Measurements from ENCODE around the gene FBXL15. TPM values are rescaled to one million over a fixed set of nuclear protein-coding genes. Genes with fewer than 3 reads are reported as not detected.

The FBXL15 gene
- total and polyA plus RNA-seq, 2 of the 13 experiments (the other 11 are each of a cell fraction or from before 2014, with no cell fraction given), result 4.3 to 8.3 TPM

DNA sequence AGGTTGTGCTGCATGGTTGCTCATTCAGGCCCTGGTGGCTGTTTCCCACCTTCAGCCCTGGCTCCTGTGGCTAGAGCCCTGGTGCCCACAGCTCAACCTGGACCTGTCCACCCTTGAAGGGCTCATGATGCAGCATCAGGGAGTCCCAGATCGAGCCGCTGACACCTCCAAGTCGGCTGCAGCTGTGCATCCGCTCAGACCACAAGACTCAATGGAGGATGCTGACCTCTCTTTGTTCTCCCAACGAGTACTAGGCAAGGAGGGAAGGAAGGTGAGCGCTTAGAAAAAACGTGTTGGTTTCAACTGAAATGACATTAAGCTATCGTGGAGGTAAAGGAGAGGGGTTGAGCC lies 40.2 kb downstream of the FBXL15 start (continued):
- TF ChIP-seq ZNF761 (CRISPR knock-in tag; conservative IDR thresholded peaks at IDR 0.05) (0 out of 2 replicates have a peak, but pooled peaks have one; percentile 17), ZMYM4 (CRISPR knock-in tag; IDR thresholded peaks at IDR 0.05) (no peak), PHF21A (CRISPR knock-in tag; IDR thresholded peaks at IDR 0.05) (0 out of 2 replicates have a peak, but pooled peaks have one; percentile 17), SOX5 (CRISPR knock-in tag; IDR thresholded peaks at IDR 0.05; ENCODE audit: borderline replicate concordance) (no peak), NBN (conservative IDR thresholded peaks at IDR 0.05) (no peak), SMAD1 (CRISPR knock-in tag; IDR thresholded peaks at IDR 0.05; ENCODE audit: borderline replicate concordance, low read depth) (no peak), ZBTB1 (CRISPR knock-in tag; IDR thresholded peaks at IDR 0.05; ENCODE audit: borderline replicate concordance) (no peak), KDM5A (IDR thresholded peaks at IDR 0.05; ENCODE audit: borderline replicate concordance, low read length) (no peak), STAG1 (CRISPR knock-in tag; IDR thresholded peaks at IDR 0.05) (no peak), ELF3 (CRISPR knock-in tag; IDR thresholded peaks at IDR 0.05) (no peak), ARHGAP35 (CRISPR knock-in tag; IDR thresholded peaks at IDR 0.05; ENCODE audit: borderline replicate concordance) (no peak), ZFX (CRISPR knock-in tag; IDR thresholded peaks at IDR 0.05; ENCODE audit: low read depth) (peak; percentile 15), TRIM24 (CRISPR knock-in tag; IDR thresholded peaks at IDR 0.05) (no peak), HDAC1 (CRISPR knock-in tag; IDR thresholded peaks at IDR 0.05) (no peak), NFIB (CRISPR knock-in tag; IDR thresholded peaks at IDR 0.05; ENCODE audit: borderline replicate concordance) (no peak), ZNF891 (CRISPR knock-in tag; IDR thresholded peaks at IDR 0.05) (no peak), SATB2 (CRISPR knock-in tag; IDR thresholded peaks at IDR 0.05) (no peak), ZNF251 (CRISPR knock-in tag; IDR thresholded peaks at IDR 0.05) (no peak), HDAC2 (CRISPR knock-in tag; IDR thresholded peaks at IDR 0.05) (no peak), RNF2 (conservative IDR thresholded peaks at IDR 0.05; ENCODE audit: low read depth) (no peak)
- TF ChIP-seq, protein P1, sequence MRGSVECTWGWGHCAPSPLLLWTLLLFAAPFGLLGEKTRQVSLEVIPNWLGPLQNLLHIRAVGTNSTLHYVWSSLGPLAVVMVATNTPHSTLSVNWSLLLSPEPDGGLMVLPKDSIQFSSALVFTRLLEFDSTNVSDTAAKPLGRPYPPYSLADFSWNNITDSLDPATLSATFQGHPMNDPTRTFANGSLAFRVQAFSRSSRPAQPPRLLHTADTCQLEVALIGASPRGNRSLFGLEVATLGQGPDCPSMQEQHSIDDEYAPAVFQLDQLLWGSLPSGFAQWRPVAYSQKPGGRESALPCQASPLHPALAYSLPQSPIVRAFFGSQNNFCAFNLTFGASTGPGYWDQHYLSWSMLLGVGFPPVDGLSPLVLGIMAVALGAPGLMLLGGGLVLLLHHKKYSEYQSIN (CRISPR knock-in tag; IDR thresholded peaks at IDR 0.05; ENCODE audit: borderline replicate concordance), result no peak
- TF ChIP-seq, protein P2, sequence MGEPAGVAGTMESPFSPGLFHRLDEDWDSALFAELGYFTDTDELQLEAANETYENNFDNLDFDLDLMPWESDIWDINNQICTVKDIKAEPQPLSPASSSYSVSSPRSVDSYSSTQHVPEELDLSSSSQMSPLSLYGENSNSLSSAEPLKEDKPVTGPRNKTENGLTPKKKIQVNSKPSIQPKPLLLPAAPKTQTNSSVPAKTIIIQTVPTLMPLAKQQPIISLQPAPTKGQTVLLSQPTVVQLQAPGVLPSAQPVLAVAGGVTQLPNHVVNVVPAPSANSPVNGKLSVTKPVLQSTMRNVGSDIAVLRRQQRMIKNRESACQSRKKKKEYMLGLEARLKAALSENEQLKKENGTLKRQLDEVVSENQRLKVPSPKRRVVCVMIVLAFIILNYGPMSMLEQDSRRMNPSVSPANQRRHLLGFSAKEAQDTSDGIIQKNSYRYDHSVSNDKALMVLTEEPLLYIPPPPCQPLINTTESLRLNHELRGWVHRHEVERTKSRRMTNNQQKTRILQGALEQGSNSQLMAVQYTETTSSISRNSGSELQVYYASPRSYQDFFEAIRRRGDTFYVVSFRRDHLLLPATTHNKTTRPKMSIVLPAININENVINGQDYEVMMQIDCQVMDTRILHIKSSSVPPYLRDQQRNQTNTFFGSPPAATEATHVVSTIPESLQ (CRISPR knock-in tag; conservative IDR thresholded peaks at IDR 0.05), result no peak
- TF ChIP-seq, protein P3, sequence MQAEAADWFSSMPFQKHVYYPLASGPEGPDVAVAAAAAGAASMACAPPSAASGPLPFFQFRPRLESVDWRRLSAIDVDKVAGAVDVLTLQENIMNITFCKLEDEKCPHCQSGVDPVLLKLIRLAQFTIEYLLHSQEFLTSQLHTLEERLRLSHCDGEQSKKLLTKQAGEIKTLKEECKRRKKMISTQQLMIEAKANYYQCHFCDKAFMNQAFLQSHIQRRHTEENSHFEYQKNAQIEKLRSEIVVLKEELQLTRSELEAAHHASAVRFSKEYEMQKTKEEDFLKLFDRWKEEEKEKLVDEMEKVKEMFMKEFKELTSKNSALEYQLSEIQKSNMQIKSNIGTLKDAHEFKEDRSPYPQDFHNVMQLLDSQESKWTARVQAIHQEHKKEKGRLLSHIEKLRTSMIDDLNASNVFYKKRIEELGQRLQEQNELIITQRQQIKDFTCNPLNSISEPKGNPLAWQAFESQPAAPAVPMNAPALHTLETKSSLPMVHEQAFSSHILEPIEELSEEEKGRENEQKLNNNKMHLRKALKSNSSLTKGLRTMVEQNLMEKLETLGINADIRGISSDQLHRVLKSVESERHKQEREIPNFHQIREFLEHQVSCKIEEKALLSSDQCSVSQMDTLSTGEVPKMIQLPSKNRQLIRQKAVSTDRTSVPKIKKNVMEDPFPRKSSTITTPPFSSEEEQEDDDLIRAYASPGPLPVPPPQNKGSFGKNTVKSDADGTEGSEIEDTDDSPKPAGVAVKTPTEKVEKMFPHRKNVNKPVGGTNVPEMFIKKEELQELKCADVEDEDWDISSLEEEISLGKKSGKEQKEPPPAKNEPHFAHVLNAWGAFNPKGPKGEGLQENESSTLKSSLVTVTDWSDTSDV (CRISPR knock-in tag; IDR thresholded peaks at IDR 0.05), result no peak
- TF ChIP-seq, protein P4, sequence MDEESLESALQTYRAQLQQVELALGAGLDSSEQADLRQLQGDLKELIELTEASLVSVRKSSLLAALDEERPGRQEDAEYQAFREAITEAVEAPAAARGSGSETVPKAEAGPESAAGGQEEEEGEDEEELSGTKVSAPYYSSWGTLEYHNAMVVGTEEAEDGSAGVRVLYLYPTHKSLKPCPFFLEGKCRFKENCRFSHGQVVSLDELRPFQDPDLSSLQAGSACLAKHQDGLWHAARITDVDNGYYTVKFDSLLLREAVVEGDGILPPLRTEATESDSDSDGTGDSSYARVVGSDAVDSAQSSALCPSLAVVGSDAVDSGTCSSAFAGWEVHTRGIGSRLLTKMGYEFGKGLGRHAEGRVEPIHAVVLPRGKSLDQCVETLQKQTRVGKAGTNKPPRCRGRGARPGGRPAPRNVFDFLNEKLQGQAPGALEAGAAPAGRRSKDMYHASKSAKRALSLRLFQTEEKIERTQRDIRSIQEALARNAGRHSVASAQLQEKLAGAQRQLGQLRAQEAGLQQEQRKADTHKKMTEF (CRISPR knock-in tag; IDR thresholded peaks at IDR 0.05), result no peak
- TF ChIP-seq, protein P5, sequence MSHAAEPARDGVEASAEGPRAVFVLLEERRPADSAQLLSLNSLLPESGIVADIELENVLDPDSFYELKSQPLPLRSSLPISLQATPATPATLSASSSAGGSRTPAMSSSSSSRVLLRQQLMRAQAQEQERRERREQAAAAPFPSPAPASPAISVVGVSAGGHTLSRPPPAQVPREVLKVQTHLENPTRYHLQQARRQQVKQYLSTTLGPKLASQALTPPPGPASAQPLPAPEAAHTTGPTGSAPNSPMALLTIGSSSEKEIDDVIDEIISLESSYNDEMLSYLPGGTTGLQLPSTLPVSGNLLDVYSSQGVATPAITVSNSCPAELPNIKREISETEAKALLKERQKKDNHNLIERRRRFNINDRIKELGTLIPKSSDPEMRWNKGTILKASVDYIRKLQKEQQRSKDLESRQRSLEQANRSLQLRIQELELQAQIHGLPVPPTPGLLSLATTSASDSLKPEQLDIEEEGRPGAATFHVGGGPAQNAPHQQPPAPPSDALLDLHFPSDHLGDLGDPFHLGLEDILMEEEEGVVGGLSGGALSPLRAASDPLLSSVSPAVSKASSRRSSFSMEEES (CRISPR knock-in tag; IDR thresholded peaks at IDR 0.05), result no peak

All from HepG2 (cell line).